Mesodermal cell (in vitro differentiated cells): ENCODE measurements around the gene ENOX2.
"Not testable (repeated sequence)": the region's sequence is repeated elsewhere in the genome, so short reads cannot be mapped to it uniquely, and the experiment has no call there.

ENCODE experiments used
- H3K27ac ChIP-seq: 2 replicates; pipeline ENCODE4 v1.7.0; 2013; ENCODE audit warnings: mild to moderate bottlenecking, low read depth, low read length, moderate library complexity; ENCODE audit not compliant: severe bottlenecking
- H3K36me3 ChIP-seq: 2 replicates; pipeline ENCODE4 v1.7.1; 2013; ENCODE audit warnings: mild to moderate bottlenecking, low read length, moderate library complexity; ENCODE audit not compliant: control insufficient read depth, insufficient read depth
- H3K4me1 ChIP-seq: one replicate; pipeline ENCODE4 v1.7.1; 2013; ENCODE audit warnings: mild to moderate bottlenecking, low read length; ENCODE audit not compliant: insufficient read depth, control insufficient read depth, poor library complexity, severe bottlenecking
- H3K4me3 ChIP-seq: 2 replicates; pipeline ENCODE4 v1.7.0; 2013; ENCODE audit warnings: low read length, control low read depth, mild to moderate bottlenecking; ENCODE audit not compliant: insufficient read depth, poor library complexity, severe bottlenecking; ENCODE audit errors: extremely low read depth
- H3K9me3 ChIP-seq: 2 replicates; pipeline ENCODE4 v1.7.1; 2013; ENCODE audit warnings: mild to moderate bottlenecking, low read length, moderate library complexity; ENCODE audit not compliant: control insufficient read depth
- WGBS, 2 experiments: methylation state at CpG; one replicate each; pipeline ENCODE4 v1.1.5; 2013; ENCODE audit warnings: missing lambda C conversion rate in 2 of 2; ENCODE audit not compliant: insufficient coverage in 2 of 2; 5-methylcytosine and 5-hydroxymethylcytosine counted together

Gene ENOX2

DNA sequence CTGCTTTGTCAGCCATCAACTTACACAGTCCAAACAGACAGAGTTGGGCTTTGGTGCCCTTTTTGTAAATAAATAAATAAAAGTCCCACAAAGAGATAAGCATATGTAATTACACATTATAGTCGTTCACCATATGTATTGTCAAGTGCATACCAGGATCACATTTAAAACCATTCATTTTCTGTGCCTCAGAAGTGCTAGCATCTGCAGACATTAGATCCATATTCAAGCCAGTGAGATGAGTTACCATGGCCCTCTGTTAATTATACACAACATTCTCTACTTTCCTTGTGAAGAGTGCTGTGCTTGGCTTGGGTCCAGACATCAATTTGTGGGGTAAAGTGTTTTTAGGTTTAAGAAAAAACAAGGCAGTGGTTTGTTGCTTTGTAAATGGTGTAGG is 76.8 kb downstream of the ENOX2 start:
- no peaks in the 10 kb centered on the region for H3K36me3 ChIP-seq
- H3K27ac ChIP-seq, result no peak overlapping the region
- no peak overlapping the region for H3K4me3 ChIP-seq
- no peaks in the 10 kb centered on the region for H3K9me3 ChIP-seq
- 80% methylated on average over 1 of the region's 1 CpG; no CpG with 5 or more reads in 1 of the 2 experiments for WGBS, 2 experiments
- H3K4me1 ChIP-seq, result no peaks in the 10 kb centered on the region

DNA sequence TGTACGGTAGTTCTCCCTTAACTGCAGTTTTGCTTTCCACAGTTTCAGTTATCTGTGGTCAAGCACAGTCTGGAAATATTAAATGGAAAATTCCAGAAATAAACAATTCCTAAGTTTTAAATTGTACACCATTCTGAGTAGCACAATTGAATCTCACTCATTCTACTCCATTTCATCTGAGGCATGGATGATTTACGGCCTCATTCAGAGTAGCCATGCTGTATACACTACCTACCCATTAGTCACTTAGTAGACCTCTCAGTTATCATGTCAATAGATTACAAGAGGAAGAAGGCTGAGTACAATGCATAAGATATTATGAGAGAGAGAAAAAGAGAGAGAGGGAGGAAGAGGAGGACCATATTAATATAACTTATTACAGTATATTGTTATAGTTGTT is 77.5 kb downstream of the ENOX2 start:
- WGBS, 2 experiments, result no CpG with 5 or more reads among the region's 2 CpGs
- Histone ChIP-seq H3K4me3 (no peak overlapping the region), H3K27ac (no peak overlapping the region), H3K36me3 (no peaks in the 10 kb centered on the region), H3K9me3 (no peaks in the 10 kb centered on the region), H3K4me1 (no peaks in the 10 kb centered on the region)

DNA sequence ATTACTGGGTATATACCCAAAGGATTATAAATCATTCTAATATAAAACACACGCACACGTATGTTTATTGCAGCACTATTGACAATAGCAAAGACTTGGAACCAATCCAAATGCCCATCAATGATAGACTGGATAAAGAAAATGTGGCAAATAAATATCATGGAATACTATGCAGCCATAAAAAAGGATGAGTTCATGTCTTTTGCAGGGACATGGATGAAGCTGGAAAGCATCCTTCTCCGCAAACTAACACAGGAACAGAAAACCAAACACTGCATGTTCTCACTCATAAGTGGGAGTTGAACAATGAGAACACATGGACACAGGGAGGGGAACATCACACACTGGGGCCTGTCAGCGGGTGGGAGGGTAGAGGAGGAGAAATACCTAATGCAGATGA is 83.6 kb downstream of the ENOX2 start:
- H3K4me3 ChIP-seq, H3K9me3 ChIP-seq, H3K36me3 ChIP-seq, H3K27ac ChIP-seq, H3K4me1 ChIP-seq: not testable (repeated sequence)
- WGBS, 2 experiments, result no CpG with 5 or more reads among the region's 4 CpGs

DNA sequence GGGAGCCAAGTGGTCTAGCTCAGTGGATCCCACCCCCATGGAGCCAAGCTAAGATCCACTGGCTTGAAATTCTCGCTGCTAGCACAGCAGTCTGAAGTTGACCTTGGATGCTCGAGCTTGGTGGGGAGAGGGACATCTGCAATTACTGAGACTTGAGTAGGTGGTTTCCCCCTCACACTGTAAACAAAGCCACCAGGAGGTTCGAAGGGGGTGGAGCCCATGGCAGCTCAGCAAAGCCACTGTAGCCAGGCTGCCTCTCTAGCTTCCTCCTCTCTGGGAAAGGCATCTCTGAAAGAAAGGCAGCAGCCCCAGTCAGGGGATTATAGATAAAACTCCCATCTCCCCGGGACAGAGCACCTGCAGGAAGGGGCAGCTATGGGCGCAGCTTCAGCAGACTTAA is 89.1 kb downstream of the ENOX2 start:
- not testable (repeated sequence) for H3K27ac ChIP-seq, H3K4me1 ChIP-seq, H3K9me3 ChIP-seq, H3K4me3 ChIP-seq, H3K36me3 ChIP-seq
- 85% methylated on average over 2 of the region's 5 CpGs; no CpG with 5 or more reads in 1 of the 2 experiments for WGBS, 2 experiments

DNA sequence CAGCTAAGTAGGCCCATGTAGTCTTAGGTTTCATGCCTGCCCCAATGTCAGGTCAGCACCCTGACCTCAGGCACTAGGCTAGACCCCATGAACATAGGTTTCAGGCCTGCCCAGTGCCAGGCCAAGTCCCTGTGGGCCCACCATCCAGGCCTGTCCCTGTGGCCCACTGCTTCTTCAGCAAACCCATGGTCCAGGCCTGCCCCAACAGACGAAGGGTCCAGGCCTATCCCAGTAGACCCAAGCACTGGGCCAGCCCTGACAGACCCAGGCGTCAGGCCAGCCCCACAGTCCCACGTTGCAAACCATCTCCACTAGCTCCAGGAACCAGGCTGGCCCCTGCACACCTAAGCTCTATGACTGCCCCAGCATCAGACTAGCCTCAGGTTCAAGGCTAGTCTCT is 92.4 kb downstream of the ENOX2 start:
- no peak overlapping the region for H3K4me3 ChIP-seq
- no peaks in the 10 kb centered on the region for H3K36me3 ChIP-seq
- H3K27ac ChIP-seq, result no peak overlapping the region
- no peaks in the 10 kb centered on the region for H3K9me3 ChIP-seq
- 90% methylated on average over 2 of the region's 3 CpGs; no CpG with 5 or more reads in 1 of the 2 experiments for WGBS, 2 experiments
- H3K4me1 ChIP-seq, result no peaks in the 10 kb centered on the region

DNA sequence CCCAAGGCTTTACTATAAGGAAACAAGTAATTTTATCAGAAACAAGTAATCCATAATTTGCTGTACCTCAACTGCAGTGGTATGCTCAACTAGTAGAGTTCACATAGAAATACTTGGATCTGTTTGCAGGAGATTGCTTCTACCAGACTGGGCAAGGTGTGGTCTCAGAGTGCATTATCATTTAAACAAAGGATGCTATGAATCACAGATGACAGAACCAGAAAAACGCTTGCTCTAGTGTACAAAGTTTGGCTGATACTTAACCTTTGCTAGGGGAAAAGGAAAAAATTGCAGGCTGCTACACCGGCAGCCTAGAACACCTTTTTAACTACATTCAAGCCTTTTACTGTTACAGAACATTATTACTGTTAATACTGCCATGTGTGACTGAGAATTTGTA is 97.1 kb downstream of the ENOX2 start:
- Histone ChIP-seq H3K9me3 (no peaks in the 10 kb centered on the region), H3K36me3 (no peaks in the 10 kb centered on the region), H3K27ac (no peak overlapping the region), H3K4me3 (no peak overlapping the region), H3K4me1 (no peaks in the 10 kb centered on the region)
- no CpG with 5 or more reads among the region's 2 CpGs for WGBS, 2 experiments

DNA sequence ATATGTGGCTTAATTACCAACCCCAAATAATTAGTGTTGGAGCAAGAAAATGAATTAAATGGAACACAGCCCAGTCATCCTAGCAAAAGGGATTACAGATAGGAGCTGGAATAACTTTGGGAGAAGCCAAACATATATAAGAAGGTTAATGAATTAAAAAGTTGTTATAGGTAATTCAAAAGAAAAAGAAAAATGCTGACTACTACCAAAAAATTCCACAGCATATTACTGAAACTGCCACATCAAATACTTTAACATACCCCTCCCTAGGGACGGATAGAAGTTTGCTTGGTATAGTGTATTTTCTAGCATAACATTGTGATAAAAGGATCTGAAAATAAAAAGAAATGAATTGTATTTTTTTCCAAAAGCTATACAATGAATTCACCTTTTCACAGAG is 99.5 kb downstream of the ENOX2 start:
- no peaks in the 10 kb centered on the region for H3K4me1 ChIP-seq
- no CpG with 5 or more reads among the region's 1 CpG for WGBS, 2 experiments

DNA sequence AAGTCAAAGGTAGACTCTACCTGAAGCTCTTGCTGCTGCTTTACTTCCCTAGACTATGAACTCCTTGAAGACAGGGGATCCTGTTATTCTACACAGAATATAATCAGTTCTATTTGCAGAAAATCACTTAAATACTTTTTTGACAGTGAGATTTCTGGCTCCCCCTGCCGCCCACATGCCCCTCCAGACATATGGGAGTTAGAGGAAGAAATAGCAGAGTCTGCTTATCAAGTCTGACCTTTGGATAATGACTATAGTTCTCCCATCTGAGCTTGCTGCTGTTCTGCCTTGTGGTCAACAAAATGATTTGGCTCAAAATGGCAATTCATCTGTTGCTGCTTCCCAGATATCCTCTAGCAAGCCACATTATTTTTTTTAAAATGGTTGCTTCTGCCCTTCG is 101.1 kb downstream of the ENOX2 start:
- Histone ChIP-seq H3K27ac (no peak overlapping the region), H3K4me1 (no peaks in the 10 kb centered on the region), H3K36me3 (no peaks in the 10 kb centered on the region), H3K4me3 (no peak overlapping the region), H3K9me3 (no peaks in the 10 kb centered on the region)
- WGBS, 2 experiments, result no CpG with 5 or more reads among the region's 2 CpGs

More for the DNA sequence above, 99.5 kb downstream of the ENOX2 start:
- Histone ChIP-seq H3K9me3 (no peaks in the 10 kb centered on the region), H3K36me3 (no peaks in the 10 kb centered on the region), H3K27ac (no peak overlapping the region), H3K4me3 (no peak overlapping the region)

DNA sequence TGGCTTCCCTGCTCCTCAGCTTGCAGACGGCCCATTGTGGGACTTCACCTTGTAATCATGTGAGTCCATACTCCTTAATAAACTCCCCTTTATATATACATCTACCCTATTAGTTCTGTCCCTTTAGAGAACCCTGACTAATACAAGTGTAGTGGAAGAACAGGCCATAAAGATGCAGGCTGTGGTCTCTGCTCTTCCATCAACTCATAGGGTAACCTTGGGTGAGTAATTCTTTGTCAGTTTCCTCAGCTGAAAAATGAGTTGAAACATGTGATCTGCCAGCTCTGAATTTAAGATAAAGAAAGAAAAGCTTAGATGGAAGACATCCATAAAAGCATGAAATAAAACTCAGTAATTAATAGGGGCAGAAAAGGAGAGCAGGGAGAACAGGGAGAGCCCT is 103.6 kb downstream of the ENOX2 start:
- 92% methylated on average over 1 of the region's 1 CpG; no CpG with 5 or more reads in 1 of the 2 experiments for WGBS, 2 experiments
- Histone ChIP-seq H3K36me3 (no peaks in the 10 kb centered on the region), H3K4me1 (no peaks in the 10 kb centered on the region), H3K4me3 (no peak overlapping the region), H3K9me3 (no peaks in the 10 kb centered on the region), H3K27ac (no peak overlapping the region)

DNA sequence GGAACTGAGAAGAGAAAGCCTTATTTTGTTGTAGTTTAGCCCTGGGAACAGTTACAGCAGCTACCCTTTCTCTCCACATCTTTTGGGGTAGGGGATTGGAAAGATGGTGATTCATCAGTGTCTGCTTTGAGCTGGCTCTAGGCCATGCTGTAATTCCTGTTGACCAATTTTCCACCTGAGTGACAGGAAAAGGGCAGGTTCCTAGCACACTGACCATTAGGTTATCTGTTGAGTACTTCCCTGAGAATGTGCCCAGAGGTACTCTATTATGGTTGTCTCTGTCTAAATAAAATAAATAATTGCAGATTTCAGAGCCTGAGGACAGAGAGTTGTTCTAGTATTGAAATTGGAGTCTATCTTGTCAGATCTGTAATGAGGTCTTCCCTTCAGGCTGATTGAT is 109.0 kb downstream of the ENOX2 start:
- H3K27ac ChIP-seq, result peak overlapping the region; percentile 16

DNA sequence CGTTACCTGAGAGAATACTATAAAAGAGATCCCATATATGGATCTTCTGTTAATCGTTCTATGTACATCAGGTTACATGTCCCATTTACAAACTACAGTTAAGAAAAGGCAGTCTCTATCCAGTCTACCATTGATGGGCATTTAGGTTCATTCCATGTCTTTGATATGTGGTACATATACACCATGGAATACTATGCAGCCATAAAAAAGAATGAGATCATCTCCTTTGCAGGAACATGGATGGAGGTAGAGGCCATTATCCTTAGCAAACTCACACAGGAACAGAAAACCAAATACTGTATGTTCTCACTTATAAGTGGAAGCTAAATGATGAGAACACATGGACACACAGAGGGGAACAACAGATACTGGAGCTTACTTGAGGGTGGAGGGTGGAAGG is 111.1 kb downstream of the ENOX2 start:
- H3K9me3 ChIP-seq, H3K4me1 ChIP-seq: not testable (repeated sequence)
- WGBS, 2 experiments, result 100% methylated on average over 1 of the region's 2 CpGs; no CpG with 5 or more reads in 1 of the 2 experiments

More for the DNA sequence above, 109.0 kb downstream of the ENOX2 start:
- no peaks in the 10 kb centered on the region for H3K9me3 ChIP-seq
- no peaks in the 10 kb centered on the region for H3K4me1 ChIP-seq
- H3K36me3 ChIP-seq, result no peaks in the 10 kb centered on the region
- no peak overlapping the region for H3K4me3 ChIP-seq

DNA sequence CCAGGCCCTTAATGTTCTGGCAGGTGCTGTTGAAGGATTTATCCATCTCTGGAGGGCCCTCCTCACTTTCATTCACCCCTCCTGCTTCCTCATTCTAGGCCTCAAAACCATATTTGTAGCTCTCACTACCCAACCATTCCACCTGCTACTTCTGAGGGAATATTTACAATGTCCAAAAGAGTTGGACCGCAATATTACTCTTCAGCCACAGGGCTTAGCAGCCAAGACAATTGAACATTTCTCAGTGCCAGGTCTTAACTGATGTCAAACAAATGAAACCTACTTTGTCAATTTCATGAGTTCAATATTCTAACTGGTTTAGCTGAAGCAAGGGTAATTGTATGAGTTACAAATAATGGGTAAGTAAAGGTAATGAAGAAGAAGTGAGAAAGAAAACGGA is 113.2 kb downstream of the ENOX2 start:
- Histone ChIP-seq H3K4me3 (no peak overlapping the region), H3K27ac (no peak overlapping the region), H3K36me3 (no peaks in the 10 kb centered on the region), H3K4me1 (no peaks in the 10 kb centered on the region), H3K9me3 (no peaks in the 10 kb centered on the region)
- WGBS, 2 experiments, result 80 to 100% methylated on average over 1 of the region's 2 CpGs

More for the DNA sequence above, 111.1 kb downstream of the ENOX2 start:
- H3K36me3 ChIP-seq, H3K4me3 ChIP-seq, H3K27ac ChIP-seq: not testable (repeated sequence)
